ENCODE measurements around the gene ICA1L.

DNA sequence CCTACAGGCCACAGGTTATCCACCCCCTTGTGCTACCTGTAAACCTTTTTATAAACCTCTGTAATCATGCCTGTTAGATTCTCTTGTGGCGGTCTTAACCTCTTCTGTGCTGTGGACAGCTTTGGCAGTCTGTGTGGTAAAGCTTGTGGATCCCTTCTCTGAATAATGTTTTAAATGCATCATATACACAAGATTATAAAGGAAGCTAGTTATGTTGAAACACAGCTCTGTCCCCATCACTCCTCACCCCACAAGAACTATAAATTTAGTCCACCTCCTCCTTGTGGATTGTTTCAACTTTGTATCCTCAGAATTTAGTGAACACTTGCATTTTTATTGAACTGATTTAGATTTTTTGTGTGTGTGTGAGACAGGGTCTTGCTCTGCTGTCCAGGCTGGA lies 107.7 kb downstream of the ICA1L start:
- TF ChIP-seq POLR2A (IDR thresholded peaks at IDR 0.05; ENCODE audit: low read depth, low read length) (no peak), POLR2AphosphoS5 (IDR thresholded peaks at IDR 0.05; ENCODE audit: low read depth, low read length) (no peak)

Data from GM12892 (cell line).